22Rv1 (cell line): Measurements from ENCODE around the gene HS2ST1.

Experiments used
- H3K27ac ChIP-seq: fragments of 450-650 bp; 2 replicates; pipeline ENCODE4 v1.5.1; 2017
- ZFX ChIP-seq: fragments of 450-650 bp; IDR thresholded peaks from 2 replicates; pipeline ENCODE4 v1.6.1; 2017; ENCODE audit warnings: antibody characterized with exemption, borderline replicate concordance
- TF ChIP-seq, protein P1 (sequence below): fragments of 450-650 bp; IDR thresholded peaks from 2 replicates; pipeline ENCODE4 v1.5.1; 2017; ENCODE audit warnings: mild to moderate bottlenecking

The HS2ST1 gene

DNA sequence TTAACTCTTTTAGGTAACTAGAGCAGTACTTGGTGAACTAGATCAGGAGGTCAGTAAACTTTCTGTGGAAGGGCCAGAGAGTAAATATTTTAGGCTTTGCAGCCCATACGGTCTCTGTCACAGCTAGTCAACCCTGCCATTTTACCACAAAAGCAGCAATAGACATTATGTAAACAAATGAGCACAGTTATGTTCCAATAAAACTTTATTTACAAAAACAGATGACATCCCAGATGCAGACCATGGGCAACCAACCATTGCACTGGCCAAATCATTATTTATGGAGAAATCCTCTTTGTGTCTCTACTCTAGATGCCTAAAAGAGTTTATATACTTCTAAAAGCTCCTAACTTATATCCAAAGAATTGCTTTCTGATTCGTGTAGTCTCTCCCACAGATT is 192.4 kb downstream of the HS2ST1 start:
- H3K27ac ChIP-seq, result no peak overlapping the region
- TF ChIP-seq, protein P1, sequence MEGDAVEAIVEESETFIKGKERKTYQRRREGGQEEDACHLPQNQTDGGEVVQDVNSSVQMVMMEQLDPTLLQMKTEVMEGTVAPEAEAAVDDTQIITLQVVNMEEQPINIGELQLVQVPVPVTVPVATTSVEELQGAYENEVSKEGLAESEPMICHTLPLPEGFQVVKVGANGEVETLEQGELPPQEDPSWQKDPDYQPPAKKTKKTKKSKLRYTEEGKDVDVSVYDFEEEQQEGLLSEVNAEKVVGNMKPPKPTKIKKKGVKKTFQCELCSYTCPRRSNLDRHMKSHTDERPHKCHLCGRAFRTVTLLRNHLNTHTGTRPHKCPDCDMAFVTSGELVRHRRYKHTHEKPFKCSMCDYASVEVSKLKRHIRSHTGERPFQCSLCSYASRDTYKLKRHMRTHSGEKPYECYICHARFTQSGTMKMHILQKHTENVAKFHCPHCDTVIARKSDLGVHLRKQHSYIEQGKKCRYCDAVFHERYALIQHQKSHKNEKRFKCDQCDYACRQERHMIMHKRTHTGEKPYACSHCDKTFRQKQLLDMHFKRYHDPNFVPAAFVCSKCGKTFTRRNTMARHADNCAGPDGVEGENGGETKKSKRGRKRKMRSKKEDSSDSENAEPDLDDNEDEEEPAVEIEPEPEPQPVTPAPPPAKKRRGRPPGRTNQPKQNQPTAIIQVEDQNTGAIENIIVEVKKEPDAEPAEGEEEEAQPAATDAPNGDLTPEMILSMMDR, result no peak
- no peak for TF ChIP-seq ZFX

- no peak for TF ChIP-seq ZFX
- TF ChIP-seq, protein P1, result no peak
- H3K27ac ChIP-seq, result no peak overlapping the region
Observed at GRCh38 chr1:87108228-87108627, 193.8 kb downstream of the HS2ST1 start.

GRCh38 chr1:87108814-87109411 is 194.5 kb downstream of the HS2ST1 start:
- no peak overlapping the region for H3K27ac ChIP-seq
- TF ChIP-seq, protein P1, result no peak

DNA sequence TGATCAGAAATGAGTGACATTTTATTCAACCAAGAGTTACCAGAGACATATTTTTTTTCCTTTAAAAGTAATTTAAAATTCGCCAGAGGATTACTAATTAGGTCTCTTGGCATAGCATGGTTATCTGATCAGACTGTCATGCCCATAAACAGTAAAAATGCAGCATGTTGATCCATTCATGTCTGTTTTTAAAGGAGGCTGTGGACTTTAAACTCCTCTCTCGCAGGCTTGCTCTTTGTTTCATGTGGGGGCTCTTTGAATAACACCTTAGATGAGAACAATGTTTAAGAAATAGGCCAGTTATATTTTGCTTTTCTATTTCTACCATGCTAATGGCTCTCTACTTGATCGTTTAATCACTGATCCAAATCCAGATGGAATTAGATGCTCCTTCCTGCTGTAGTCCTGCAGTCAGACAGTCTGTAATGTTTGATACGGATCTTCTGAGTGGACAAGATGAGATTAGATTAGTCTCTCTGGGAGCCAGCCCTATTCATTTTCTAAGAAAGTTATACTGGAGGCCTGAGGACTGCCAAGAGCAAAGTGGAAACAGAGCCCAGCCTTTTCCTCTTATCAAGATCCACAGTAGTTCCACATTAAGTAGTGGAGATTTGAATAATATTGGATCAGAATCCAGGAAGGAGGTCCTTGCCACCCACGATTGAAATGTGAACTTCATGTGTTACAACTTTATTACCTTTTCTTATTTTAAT is 197.4 kb downstream of the HS2ST1 start:
- TF ChIP-seq, protein P1, result no peak
- TF ChIP-seq ZFX, result no peak
- no peak overlapping the region for H3K27ac ChIP-seq

GRCh38 chr1:87113313-87113712 is 198.9 kb downstream of the HS2ST1 start:
- TF ChIP-seq, protein P1, result no peak
- no peak for TF ChIP-seq ZFX
- H3K27ac ChIP-seq, result no peak overlapping the region

GRCh38 chr1:87115317-87115890 is 201.0 kb downstream of the HS2ST1 start:
- no peak overlapping the region for H3K27ac ChIP-seq
- TF ChIP-seq, protein P1, result no peak
- no peak for TF ChIP-seq ZFX

DNA sequence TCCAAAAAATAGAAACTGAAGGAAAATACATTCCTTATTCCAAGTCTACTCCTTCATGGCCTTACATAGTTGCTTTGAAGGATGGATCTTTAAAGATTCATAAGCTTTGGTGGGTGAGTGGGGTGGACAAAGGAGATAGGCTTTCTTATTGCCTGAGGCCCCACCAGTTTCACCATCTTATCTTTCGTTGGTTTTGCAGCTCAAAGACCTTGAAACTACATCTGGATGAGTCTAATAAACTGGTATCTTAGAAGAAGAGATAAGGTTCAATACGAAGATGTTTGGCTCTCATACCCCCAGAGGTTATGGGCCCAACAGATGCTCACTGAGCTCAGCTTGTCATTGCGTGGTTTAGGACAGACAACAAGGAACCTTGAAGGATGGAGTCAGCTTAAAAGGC is 201.5 kb downstream of the HS2ST1 start:
- no peak overlapping the region for H3K27ac ChIP-seq
- TF ChIP-seq, protein P1, result no peak
- TF ChIP-seq ZFX, result no peak
